OCI-LY1 (cell line): ENCODE measurements around the gene BCKDHB.
A peak's percentile ranks its signal among the peaks of the same experiment; 100 is the strongest.

Experiments
- H2AFZ ChIP-seq: fragments of 200-600 bp; sonication (generic), shearing (Covaris generic); 2 replicates; pipeline ENCODE4 v1.6.0; 2014; ENCODE audit warnings: antibody characterized with exemption, mild to moderate bottlenecking, low read length
- H3F3A ChIP-seq: fragments of 200-600 bp; sonication (generic), shearing (Covaris generic); 2 replicates; pipeline ENCODE4 v1.6.0; 2014; ENCODE audit warnings: mild to moderate bottlenecking, antibody characterized with exemption, low read length, moderate library complexity; ENCODE audit not compliant: insufficient read depth
- H3K27ac ChIP-seq: fragments of 200-600 bp; sonication (generic); 2 replicates; pipeline ENCODE4 v1.5.1; 2014; ENCODE audit warnings: low read length, mixed run types, mild to moderate bottlenecking, low read depth; ENCODE audit not compliant: poor library complexity, severe bottlenecking
- H3K27me3 ChIP-seq: fragments of 200-600 bp; sonication (generic); 2 replicates; pipeline ENCODE4 v1.6.0; 2014; ENCODE audit warnings: antibody characterized with exemption, mild to moderate bottlenecking, low read length, moderate library complexity; ENCODE audit not compliant: insufficient read depth
- H3K36me3 ChIP-seq: fragments of 200-600 bp; sonication (generic); 2 replicates; pipeline ENCODE4 v1.6.1; 2014; ENCODE audit warnings: mild to moderate bottlenecking, antibody characterized with exemption, low read length, moderate library complexity, mixed read lengths; ENCODE audit not compliant: insufficient read depth
- H3K4me1 ChIP-seq: fragments of 200-600 bp; sonication (generic); 2 replicates; pipeline ENCODE4 v1.5.1; 2014; ENCODE audit warnings: mild to moderate bottlenecking, low read length, moderate library complexity; ENCODE audit not compliant: insufficient read depth, severe bottlenecking
- H3K4me2 ChIP-seq: fragments of 200-600 bp; sonication (generic), shearing (Covaris generic); 2 replicates; pipeline ENCODE4 v1.6.1; 2014; ENCODE audit warnings: low read length
- H3K4me3 ChIP-seq: fragments of 200-600 bp; sonication (generic); 2 replicates; pipeline ENCODE4 v1.5.1; 2014; ENCODE audit warnings: low read length, low read depth, mild to moderate bottlenecking, mixed read lengths; ENCODE audit not compliant: poor library complexity, severe bottlenecking
- H3K79me2 ChIP-seq: fragments of 200-600 bp; shearing (Covaris generic); 2 replicates; pipeline ENCODE4 v1.6.1; 2016; ENCODE audit warnings: mixed run types, low read length, mixed read lengths; ENCODE audit not compliant: insufficient read depth
- H3K9ac ChIP-seq: fragments of 200-600 bp; sonication (generic), shearing (Covaris generic); 2 replicates; pipeline ENCODE4 v1.6.1; 2014; ENCODE audit warnings: mild to moderate bottlenecking, low read length, mixed read lengths
- H3K9me2 ChIP-seq: fragments of 200-600 bp; sonication (generic), shearing (Covaris generic); 2 replicates; pipeline ENCODE4 v1.6.1; 2014; ENCODE audit warnings: low read depth, mild to moderate bottlenecking, low read length, mixed read lengths
- H3K9me3 ChIP-seq: fragments of 200-600 bp; shearing (Covaris generic); 2 replicates; pipeline ENCODE4 v1.6.1; 2014; ENCODE audit warnings: low read length, mixed read lengths
- H4K20me1 ChIP-seq: fragments of 200-600 bp; sonication (generic), shearing (Covaris generic); 2 replicates; pipeline ENCODE4 v1.6.0; 2016; ENCODE audit warnings: mild to moderate bottlenecking, low read length; ENCODE audit not compliant: insufficient read depth
- EZH2 ChIP-seq: fragments of 200-600 bp; sonication (generic), shearing (Covaris generic); IDR thresholded peaks from 2 replicates; pipeline ENCODE4 v1.8.0; 2017; ENCODE audit warnings: borderline replicate concordance, mixed run types, mild to moderate bottlenecking, antibody characterized with exemption, low read length, moderate library complexity, mixed read lengths
- TF ChIP-seq, protein P1 (sequence below): fragments of 200-600 bp; sonication (generic), shearing (Covaris generic); IDR thresholded peaks from 2 replicates; pipeline ENCODE4 v1.5.1; 2017; ENCODE audit warnings: mild to moderate bottlenecking, antibody characterized with exemption, low read length, moderate library complexity, mixed read lengths

BCKDHB gene

DNA sequence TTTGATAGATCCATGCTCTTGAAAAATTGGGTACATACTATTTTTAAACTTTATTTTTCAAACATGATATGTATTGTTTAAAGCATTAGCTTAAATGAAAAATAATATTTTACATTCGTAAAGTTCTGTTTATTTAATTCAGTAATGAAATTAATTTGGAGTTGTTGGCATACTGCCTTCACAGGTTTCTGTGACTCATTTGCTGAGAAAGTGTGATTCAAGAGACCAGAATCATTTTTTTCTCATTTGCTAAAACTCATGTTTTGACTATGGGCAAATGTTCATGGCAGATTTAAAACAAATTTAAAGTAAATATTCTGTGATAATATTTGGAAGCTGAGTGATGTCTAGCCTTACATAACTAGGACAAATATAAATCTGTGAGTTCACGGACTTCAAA lies 230.4 kb downstream of the BCKDHB start:
- Histone ChIP-seq H3K27me3 (no peaks in the 10 kb centered on the region), H3K4me2 (no peak overlapping the region), H3K9me2 (no peaks in the 10 kb centered on the region), H3K27ac (no peak overlapping the region), H3F3A (no peaks in the 10 kb centered on the region), H3K79me2 (no peaks in the 10 kb centered on the region), H4K20me1 (no peaks in the 10 kb centered on the region), H3K4me1 (no peaks in the 10 kb centered on the region), H3K4me3 (no peak overlapping the region), H3K9me3 (no peaks in the 10 kb centered on the region), H3K36me3 (no peaks in the 10 kb centered on the region), H2AFZ (no peak overlapping the region), H3K9ac (no peak overlapping the region)
- no peak for TF ChIP-seq EZH2
- TF ChIP-seq, protein P1, sequence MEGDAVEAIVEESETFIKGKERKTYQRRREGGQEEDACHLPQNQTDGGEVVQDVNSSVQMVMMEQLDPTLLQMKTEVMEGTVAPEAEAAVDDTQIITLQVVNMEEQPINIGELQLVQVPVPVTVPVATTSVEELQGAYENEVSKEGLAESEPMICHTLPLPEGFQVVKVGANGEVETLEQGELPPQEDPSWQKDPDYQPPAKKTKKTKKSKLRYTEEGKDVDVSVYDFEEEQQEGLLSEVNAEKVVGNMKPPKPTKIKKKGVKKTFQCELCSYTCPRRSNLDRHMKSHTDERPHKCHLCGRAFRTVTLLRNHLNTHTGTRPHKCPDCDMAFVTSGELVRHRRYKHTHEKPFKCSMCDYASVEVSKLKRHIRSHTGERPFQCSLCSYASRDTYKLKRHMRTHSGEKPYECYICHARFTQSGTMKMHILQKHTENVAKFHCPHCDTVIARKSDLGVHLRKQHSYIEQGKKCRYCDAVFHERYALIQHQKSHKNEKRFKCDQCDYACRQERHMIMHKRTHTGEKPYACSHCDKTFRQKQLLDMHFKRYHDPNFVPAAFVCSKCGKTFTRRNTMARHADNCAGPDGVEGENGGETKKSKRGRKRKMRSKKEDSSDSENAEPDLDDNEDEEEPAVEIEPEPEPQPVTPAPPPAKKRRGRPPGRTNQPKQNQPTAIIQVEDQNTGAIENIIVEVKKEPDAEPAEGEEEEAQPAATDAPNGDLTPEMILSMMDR: no peak

DNA sequence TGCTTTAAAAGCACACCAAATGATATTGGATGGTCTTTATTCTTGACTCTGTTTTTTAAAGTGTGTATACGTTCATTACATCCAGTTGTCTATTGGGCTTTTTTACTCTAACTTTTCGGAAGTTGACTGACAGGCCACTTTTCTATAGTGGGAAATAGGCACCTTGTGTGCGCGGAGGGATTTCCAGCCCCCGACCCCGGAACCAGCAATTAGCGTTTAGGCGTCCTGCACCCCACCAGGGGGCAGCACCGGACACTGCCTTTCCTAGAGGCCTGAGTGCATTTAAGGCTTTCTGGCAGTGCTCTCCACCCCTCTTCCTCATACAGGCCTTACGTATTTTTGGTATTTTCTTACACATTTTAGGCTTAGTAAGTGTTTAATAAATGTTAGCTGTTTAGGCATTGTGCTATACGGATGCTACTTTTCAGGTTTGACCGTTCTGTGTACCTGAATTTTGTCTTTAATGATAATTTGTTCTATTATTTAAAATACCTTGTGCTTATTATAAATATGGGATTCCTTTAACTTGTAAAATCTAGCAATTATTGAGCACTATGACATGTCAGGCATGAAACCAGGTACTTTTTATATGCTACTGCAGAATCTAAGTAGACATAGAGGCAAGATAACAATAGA lies 231.8 kb downstream of the BCKDHB start:
- no peaks in the 10 kb centered on the region for H3K27me3 ChIP-seq
- H3K36me3 ChIP-seq: no peaks in the 10 kb centered on the region
- H3K9ac ChIP-seq: no peak overlapping the region
- no peaks in the 10 kb centered on the region for H3K79me2 ChIP-seq
- H3K4me2 ChIP-seq: no peak overlapping the region
- TF ChIP-seq, protein P1: peak; percentile 96
- no peak for TF ChIP-seq EZH2
- no peak overlapping the region for H2AFZ ChIP-seq
- no peak overlapping the region for H3K4me3 ChIP-seq
- H3K9me2 ChIP-seq: no peaks in the 10 kb centered on the region
- H3F3A ChIP-seq: no peaks in the 10 kb centered on the region
- no peaks in the 10 kb centered on the region for H3K9me3 ChIP-seq
- H3K4me1 ChIP-seq: no peaks in the 10 kb centered on the region
- H3K27ac ChIP-seq: no peak overlapping the region
- H4K20me1 ChIP-seq: no peaks in the 10 kb centered on the region

DNA sequence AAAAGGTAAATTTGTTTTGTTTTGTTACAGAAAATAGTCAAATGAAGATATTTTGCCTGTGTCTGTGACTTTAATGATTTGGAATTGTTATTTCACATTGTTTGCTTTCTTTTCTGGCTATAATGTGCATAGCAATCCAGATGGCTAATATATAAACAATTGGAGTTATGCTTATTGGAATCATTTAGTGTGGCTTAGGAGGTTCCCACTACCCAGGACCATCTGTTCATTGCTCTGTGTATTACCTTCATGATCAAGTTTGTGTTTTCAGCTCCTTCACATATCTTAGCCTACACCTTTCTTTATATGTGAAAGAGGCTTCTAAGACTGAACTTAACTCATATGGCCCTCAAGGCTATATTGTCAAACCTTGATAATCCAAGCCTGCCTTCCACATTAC lies 232.9 kb downstream of the BCKDHB start:
- Histone ChIP-seq H3K4me1 (no peaks in the 10 kb centered on the region), H4K20me1 (no peaks in the 10 kb centered on the region), H3K27me3 (no peaks in the 10 kb centered on the region), H2AFZ (no peak overlapping the region), H3K4me2 (no peak overlapping the region), H3K79me2 (no peaks in the 10 kb centered on the region), H3F3A (no peaks in the 10 kb centered on the region), H3K9me3 (no peaks in the 10 kb centered on the region), H3K27ac (no peak overlapping the region), H3K4me3 (no peak overlapping the region), H3K36me3 (no peaks in the 10 kb centered on the region), H3K9ac (no peak overlapping the region), H3K9me2 (no peaks in the 10 kb centered on the region)
- TF ChIP-seq, protein P1: no peak
- no peak for TF ChIP-seq EZH2
